ENCODE data around the gene NCS1.

GRCh38 chr9:130201974-130202373 is 29.8 kb downstream of the NCS1 start:
- TF ChIP-seq CTCF (IDR thresholded peaks at IDR 0.05; ENCODE audit: low read depth, low read length) (no peak), EZH2phosphoT487 (IDR thresholded peaks at IDR 0.05; ENCODE audit: low read depth) (no peak)
